IMR-90 (cell line): ENCODE measurements around the gene LEPROT.

Experiments
- CTCF ChIP-seq: conservative IDR thresholded peaks from 2 replicates; pipeline ENCODE4 v1.5.1; 2012; ENCODE audit warnings: mild to moderate bottlenecking, low read depth, low read length, improper control_type of control experiment
- POLR2A ChIP-seq: IDR thresholded peaks from 2 replicates; pipeline ENCODE4 v1.6.1; 2012; ENCODE audit warnings: mild to moderate bottlenecking, low read depth, low read length
- RCOR1 ChIP-seq: IDR thresholded peaks from 2 replicates; pipeline ENCODE4 v1.6.1; 2012; ENCODE audit warnings: mild to moderate bottlenecking, low read length, improper control_type of control experiment; ENCODE audit not compliant: insufficient replicate concordance
- TF ChIP-seq, protein P1 (sequence below): fragments of 150-350 bp; IDR thresholded peaks from 2 replicates; pipeline ENCODE4 v1.6.1; 2016; ENCODE audit warnings: low read depth, mild to moderate bottlenecking, low read length, moderate library complexity, borderline replicate concordance

DNA sequence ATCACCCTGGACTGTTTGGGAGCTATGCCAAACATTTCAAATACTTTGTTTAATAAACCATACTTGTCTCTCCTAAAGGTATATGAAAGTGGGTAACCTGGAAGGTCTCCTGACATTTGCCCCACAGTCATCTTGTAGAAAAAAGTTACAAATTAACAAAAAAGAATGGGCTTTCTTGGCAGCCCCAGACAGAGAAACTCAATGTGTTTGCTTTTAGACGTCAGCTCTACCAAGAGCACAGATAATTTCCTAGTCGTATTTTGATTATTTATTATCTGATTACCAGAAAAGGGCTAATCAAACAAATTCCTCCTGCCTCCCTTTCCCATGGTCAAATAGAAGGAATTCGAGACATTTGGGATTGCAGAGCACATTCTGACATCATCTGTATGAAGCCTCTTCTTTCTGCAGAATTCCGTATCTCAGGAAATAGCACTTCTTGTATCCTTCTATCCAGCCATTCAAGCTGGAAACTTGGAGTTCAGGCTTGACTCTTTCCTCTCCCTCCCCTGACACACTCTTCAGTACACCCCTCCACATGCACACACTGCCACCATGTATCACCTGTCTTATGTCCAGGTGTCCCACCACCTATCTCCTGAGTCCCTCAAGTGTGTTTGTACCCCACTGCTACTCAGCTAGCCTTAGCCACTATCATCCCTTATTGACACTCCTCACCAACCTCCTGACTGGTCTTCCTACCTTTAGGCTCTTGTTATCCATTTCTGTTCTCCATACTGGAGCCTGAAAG is 42.8 kb upstream of the LEPROT start:
- TF ChIP-seq CTCF: no peak
- no peak for TF ChIP-seq POLR2A
- TF ChIP-seq, protein P1, sequence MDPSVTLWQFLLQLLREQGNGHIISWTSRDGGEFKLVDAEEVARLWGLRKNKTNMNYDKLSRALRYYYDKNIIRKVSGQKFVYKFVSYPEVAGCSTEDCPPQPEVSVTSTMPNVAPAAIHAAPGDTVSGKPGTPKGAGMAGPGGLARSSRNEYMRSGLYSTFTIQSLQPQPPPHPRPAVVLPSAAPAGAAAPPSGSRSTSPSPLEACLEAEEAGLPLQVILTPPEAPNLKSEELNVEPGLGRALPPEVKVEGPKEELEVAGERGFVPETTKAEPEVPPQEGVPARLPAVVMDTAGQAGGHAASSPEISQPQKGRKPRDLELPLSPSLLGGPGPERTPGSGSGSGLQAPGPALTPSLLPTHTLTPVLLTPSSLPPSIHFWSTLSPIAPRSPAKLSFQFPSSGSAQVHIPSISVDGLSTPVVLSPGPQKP: no peak
- no peak for TF ChIP-seq RCOR1
